Inflammatory macrophage (primary cell): ENCODE data around the gene MSH3.
"Not testable (repeated sequence)": the region's sequence is repeated elsewhere in the genome, so short reads cannot be mapped to it uniquely, and the experiment has no call there.

Experiments used
- DNase-seq, 2 donors: peaks; one replicate each; pipeline ENCODE4 v3.0.0-alpha.2; 2020 to 2022

Gene MSH3

DNA sequence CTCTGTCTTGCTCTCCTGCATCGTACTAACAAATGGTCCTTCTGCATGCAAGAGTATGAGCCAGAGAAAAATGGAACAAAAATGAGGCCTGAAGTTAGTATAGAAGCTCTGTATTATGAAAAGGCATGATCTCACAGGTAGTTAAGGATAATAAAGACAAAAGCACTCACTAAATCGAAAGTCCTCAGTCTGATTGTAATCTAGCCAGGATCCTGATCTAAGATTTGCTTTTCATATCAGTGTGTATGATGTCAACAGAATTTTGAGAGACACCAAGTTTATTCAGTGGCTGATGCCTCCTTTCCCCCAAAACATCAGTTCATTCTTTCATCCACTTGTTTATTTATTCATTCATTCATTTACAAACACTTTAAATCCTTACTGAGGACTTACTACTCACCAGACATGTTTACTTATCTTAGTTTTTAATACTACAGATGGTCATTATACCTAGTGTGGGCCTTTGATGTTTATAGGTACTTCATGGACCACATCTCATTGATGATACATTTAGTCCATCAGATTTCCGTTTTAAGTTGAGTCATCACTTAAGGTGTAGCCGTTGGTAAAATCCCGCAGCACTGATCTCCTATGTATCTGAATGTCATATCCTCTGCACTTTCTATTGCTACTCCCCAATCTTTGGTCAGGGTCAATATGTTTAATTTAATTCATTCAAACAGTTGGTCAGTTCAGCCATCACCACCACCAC lies 105.6 kb downstream of the MSH3 start:
- DNase-seq, result no peak

- DNase-seq, result no peak
These were observed 106.2 kb downstream of the MSH3 start for GRCh38 chr5:80760680-80761079.

GRCh38 chr5:80761176-80761575 lies 106.7 kb downstream of the MSH3 start:
- DNase-seq, result no peak

DNA sequence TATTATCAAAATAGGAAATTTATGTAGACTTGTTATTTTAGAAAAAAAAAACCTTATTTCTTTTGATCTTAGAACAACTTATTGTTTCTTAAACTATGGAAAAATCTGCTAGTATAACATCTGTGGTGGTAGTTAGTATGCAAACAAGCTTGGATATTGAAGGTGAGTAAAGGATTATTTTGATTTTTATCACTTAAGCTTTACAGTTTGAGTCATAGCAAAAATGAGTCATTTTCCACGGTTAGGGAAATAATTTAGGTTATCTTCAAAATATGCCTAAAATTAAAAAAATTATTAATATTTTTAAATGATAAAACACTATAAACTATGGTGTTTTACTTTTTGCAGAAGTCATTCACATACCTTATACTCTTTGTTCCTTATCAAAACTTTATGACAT lies 107.5 kb downstream of the MSH3 start:
- no peak for DNase-seq

GRCh38 chr5:80762573-80762972 lies 108.1 kb downstream of the MSH3 start:
- no peak for DNase-seq

- DNase-seq, result no peak
These were observed 108.8 kb downstream of the MSH3 start for GRCh38 chr5:80763211-80763610.

DNA sequence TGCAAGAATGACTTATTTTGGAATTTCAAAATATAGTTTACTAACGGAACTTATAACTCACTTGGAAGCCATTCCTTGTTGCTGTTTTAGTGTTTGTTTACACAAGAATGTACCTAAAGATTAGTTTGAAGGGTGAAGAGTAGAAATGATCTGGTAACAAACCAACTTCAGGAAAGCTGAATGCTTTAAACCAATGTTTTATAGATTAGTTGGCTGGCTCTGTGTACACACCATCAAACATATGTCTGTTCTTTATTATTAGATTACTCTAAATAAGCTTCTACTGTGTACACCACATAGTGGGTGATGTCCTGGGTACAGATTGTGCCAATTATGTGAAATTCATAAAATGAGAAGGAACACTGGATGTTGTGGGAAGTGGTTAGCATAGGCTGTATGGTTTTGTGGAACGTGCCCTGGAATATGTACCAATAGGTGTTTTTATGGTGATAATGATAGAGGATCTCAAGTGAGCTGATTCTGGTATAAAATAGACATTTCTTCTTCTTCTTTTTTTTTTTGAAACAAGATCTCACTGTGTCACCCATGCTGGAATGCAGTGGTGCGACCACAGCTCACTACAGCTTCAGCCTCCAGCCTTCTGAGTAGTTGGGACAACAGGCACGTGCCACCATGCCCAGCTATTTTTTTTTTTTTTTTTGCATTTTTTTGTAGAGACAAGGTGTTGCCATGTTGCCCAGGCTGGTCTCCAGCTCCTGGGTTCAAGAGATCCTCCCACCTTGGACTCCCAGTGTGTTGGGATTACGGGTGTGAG lies 109.6 kb downstream of the MSH3 start:
- DNase-seq, result no peak

DNA sequence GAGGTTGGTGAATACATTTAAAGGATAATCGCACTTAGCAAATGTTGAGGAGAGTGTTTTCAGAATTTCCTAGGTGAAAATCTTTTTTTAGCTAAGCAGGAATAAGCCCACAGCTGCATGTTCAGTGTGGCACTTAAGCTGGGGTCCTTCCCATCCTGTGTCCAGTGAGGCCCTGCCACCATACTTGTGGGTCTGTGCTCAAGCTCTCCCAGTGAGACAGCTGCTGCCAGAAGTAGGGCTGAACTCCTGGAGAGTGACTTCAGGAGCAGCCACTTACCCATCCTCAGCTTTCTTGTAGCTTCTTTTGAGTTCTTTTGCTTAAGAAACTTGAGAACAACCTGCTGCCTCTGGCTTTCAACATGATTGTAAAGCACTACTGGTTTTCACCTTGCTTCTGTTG lies 110.3 kb downstream of the MSH3 start:
- DNase-seq, result no peak

DNA sequence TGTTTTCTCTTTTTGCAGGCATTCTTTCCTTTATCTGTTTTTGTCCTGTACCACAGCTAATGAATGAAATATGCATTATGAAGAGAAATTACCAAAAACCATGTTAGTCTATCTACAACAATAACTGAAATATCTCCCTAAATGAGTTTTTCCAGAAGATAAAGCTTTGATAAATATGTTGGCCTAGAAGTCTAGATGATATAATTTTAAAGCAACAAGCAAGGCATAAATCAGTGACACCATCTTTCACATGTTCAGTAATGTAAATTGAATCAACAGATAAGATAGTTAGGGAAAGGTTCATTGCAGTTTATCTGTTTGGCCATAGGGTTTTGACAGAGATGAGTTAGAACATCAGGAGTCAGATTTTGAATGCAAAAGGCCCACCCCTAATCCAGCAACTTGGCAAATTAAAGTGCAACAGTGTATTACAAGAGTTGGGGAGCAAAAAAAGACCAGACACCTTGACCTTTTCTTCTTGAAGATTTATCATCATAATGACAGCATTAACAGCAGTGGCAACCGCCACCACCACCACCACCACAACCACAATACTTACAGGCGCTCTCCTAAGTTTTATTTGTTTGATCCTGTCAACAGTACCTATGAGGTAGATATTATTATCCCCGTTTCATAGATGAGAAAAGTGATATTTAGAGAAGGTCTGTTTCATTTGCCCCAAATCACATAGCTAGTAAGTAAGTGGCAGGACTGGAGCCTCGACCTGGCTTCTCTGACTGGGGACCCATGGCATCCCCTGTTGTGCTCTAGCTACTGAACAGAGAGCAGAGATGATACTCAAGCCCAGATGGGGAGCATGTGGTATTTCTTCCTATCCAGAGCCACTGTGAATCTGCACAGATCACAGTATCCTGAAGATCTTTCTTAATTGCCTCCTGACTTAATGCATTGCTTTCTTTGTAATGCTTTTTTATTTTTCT lies 123.2 kb downstream of the MSH3 start:
- no peak for DNase-seq

GRCh38 chr5:80780024-80780423 lies 125.6 kb downstream of the MSH3 start:
- no peak for DNase-seq

GRCh38 chr5:80780761-80781285 lies 126.4 kb downstream of the MSH3 start:
- no peak for DNase-seq

DNA sequence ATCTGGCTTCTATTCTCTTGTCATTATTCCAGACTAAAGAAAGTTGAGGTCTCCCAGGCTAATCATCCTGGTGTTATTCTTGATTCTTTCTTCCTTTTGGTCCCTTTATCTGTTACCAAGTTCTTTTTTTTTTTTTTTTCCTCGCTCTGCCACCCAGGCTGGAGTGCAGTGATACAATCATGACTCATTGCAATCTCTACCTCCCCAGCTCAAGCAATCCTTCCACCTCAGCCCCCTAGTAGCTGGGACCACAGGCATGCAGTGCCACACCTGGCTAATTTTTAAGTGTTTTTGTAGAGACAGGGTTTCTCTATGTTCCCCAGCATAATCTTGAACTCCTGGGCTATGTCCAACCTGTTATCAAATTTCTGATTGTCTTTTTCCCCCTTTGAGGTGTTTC lies 126.9 kb downstream of the MSH3 start:
- no peak for DNase-seq

GRCh38 chr5:80782626-80783025 lies 128.2 kb downstream of the MSH3 start:
- no peak for DNase-seq

- DNase-seq, result not testable (repeated sequence)
These were observed 129.3 kb downstream of the MSH3 start for GRCh38 chr5:80783751-80784150.

DNA sequence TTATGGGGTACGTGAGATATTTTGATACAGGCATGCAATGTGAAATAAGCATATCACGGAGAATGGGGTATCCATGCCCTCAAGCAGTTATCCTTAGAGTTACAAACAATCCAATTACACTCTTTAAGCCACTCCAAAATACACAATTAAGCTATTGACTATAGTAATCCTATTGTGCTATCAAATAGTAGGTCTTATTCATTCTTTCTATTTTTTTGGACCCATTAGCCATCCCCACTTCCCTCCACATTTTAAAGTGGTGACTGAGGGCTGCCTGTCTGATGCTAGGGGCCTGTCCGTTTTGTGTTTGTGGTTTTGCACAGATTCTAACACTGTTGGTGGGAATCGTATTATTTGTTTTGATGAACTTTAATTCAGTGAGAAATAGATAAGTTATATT lies 130.0 kb downstream of the MSH3 start:
- DNase-seq, result no peak

DNA sequence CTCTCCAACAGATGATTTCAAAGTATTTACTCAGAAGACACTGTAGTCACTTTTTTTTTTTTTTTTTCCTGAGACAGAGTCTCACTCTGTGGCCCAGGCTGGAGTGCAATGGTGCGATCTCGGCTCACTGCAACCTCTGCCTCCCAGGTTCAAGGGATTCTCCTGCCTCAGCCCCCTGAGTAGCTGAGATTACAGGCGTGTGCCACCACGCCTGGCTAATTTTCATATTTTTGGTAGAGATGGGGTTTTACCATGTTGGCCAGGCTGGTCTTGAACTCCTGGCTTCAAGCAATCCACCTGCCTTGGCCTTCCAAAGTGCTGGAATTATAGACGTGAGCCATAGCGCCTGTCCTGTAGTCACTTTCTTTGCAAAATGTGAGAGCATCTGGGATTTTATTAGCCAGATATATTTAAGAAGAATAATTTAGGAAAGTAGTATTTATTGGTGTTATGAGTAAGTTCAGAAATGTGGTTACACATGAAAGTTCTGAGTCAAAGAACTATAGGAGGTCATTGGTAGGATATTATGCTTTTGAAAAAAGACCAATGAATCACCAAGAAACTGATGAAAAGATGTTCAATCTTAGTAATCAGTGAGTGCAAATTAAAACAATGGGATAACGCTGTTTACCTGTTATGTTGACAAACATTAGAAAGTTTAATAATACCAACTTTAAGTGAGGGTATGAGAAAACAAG lies 135.0 kb downstream of the MSH3 start:
- not testable (repeated sequence) for DNase-seq

DNA sequence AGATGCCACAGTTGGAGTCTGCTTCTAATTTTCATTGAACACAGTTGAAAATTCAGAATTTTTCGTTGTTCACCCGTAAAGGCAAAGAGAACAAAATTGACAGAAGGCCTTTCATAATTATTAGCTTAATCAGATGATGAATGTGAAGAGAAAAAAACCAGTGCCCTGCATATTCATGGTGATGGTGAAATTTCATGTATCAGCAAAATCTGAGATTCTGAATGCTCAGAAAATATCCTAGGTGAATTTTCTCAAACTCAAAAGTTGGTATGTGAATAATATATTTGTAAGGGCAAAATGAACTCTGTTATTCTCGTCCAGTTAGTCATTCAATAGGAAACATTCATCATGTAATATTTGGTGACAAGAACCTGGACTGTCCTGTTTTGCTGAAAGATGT lies 136.2 kb downstream of the MSH3 start:
- DNase-seq, result no peak

DNA sequence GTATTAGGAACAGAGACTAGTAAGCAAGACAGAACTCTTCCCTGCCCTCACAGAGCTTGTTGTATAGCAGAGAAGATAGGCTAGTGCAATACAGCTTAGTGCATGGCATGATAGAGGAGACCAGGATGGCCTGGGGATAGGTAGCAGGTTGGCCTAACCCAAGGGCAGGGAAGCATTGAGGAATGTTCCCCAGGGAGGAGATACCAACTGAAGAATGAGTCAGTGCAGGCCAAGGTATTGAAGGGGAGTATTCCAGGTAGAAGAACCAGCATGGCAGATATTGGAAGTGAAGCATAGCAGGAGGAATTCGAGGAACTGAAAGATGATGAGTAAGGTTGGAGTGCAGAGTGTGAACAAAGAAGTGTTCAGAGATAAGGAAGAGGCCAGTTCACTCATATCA lies 138.9 kb downstream of the MSH3 start:
- DNase-seq, result no peak

DNA sequence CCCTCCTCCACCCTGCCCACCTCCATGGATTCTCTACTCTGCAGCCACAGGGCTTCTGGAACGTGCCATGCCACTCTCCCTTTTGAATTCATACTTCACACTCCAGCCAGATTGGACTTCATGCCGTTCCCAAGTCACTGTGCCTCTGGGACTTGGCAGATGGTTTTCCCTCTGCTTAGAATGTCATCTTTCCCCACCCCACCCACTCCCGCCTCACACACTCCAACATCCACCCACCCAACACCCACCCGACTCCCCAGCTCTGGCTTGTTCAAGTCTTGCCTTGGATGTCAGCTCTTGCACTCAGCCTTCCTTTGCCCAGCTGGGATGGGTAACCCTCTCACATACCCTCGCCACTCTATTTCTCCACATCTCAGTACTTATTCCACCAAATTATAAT lies 142.4 kb downstream of the MSH3 start:
- DNase-seq, result no peak

- no peak for DNase-seq
These were observed 143.1 kb downstream of the MSH3 start for GRCh38 chr5:80797428-80798024.

DNA sequence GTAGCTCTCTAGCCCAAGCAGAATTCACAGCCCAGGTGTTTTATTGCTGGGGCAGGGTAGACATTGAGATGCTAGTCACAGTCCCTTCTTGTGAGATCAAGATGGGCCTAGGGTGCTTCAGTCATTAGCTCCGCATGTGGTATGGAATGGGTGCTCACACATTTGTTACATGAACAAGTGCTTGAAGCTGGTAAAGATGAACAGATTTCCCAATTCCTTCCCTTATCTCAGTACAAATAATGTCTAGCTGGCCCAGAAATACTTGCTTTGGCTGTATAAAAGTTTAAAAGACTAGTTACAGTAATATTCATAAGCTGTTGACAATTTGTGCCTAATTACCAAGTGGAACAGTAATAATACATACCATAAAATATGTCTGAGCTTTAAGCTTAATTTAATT lies 143.7 kb downstream of the MSH3 start:
- no peak for DNase-seq

DNA sequence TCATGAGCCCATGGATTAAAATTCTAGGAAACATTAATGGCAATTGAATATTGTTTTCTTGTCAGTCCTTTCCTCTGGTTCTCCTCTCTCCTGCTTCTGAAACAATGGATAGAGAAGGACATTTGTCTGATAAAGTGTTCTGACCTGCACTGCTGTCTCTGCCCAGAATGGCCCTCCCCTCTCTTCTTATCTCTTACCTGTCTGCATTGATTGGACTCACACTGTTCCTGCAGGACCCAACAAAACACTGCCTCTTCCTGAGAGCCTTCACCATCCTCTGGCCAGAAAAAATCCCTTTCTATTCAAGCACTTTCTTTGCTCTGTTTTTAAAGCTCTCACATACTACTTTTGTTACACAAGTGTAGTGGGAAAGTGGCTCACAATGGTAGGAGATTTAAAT lies 144.2 kb downstream of the MSH3 start:
- DNase-seq, result no peak
